Loucy (cell line): ENCODE measurements around the gene TUBB2A.

Experiments used
- EZH2phosphoT487 ChIP-seq: fragments of 200-600 bp; IDR thresholded peaks from 2 replicates; pipeline ENCODE4 v1.6.1; 2018; ENCODE audit warnings: antibody characterized with exemption, mild to moderate bottlenecking, moderate library complexity, borderline replicate concordance
- TF ChIP-seq, protein P1 (sequence below): fragments of 200-600 bp; sonication (generic); conservative IDR thresholded peaks from 2 replicates; pipeline ENCODE4 v1.5.1; 2014; ENCODE audit warnings: mild to moderate bottlenecking, antibody characterized with exemption, low read length

DNA sequence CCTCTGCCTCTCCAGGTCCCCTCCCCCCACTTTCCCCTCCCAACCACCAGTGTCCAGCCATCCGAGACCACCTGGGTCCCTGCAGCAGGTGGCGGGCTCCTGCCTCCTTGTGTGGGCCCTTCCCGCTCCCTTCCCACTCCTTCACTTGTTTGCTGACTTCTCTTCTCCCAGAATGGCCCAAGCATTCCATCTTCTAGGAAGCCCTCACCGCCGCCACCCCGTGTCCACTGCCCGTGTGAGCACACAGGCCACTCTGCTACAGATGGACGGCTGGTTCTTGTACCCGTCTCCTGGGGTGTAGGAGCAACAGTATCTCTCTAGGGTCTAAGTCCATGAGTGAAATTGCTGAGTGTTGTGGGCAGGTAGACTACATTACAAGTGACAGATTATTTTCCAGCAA is 23.8 kb downstream of the TUBB2A start:
- TF ChIP-seq, protein P1, sequence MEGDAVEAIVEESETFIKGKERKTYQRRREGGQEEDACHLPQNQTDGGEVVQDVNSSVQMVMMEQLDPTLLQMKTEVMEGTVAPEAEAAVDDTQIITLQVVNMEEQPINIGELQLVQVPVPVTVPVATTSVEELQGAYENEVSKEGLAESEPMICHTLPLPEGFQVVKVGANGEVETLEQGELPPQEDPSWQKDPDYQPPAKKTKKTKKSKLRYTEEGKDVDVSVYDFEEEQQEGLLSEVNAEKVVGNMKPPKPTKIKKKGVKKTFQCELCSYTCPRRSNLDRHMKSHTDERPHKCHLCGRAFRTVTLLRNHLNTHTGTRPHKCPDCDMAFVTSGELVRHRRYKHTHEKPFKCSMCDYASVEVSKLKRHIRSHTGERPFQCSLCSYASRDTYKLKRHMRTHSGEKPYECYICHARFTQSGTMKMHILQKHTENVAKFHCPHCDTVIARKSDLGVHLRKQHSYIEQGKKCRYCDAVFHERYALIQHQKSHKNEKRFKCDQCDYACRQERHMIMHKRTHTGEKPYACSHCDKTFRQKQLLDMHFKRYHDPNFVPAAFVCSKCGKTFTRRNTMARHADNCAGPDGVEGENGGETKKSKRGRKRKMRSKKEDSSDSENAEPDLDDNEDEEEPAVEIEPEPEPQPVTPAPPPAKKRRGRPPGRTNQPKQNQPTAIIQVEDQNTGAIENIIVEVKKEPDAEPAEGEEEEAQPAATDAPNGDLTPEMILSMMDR, result no peak
- no peak for TF ChIP-seq EZH2phosphoT487
